Measurements from ENCODE around the gene ODF4. TPM values are rescaled to one million over a fixed set of nuclear protein-coding genes. Genes with fewer than 3 reads are reported as not detected.

The ODF4 gene
- polyA plus RNA-seq, 3 donors, result not detected

- peaks cover 0 to 3% (median 0%) of the 10 kb centered on the region in 7 donors for H3K9me3 Mint-ChIP-seq
- Histone ChIP-seq H3K4me3 (replicated peaks in 1 of 3; ENCODE audit: low read depth in 2 of 3, low read length in 3 of 3) (no peak overlapping the region), H3K9ac (ENCODE audit: insufficient read depth, low read length, poor library complexity, severe bottlenecking) (no peak overlapping the region), H3K27ac (ENCODE audit: low read depth in 1 of 2, low read length in 2 of 2) (no peak overlapping the region), H3K36me3 (replicated peaks in 1 of 2; ENCODE audit: control insufficient read depth in 1 of 2, insufficient read depth in 2 of 2, low read length in 2 of 2) (no peaks in the 10 kb centered on the region), H3K79me2 (ENCODE audit: insufficient read depth, low read length) (no peaks in the 10 kb centered on the region), H2AFZ (ENCODE audit: insufficient read depth, low read depth, low read length, poor library complexity, severe bottlenecking) (no peak overlapping the region), H3K4me2 (replicated peaks; ENCODE audit: extremely low read depth, low read length, poor library complexity, severe bottlenecking) (no peak overlapping the region), H3K4me1 (ENCODE audit: control insufficient read depth in 1 of 2, insufficient read depth in 2 of 2, low read length in 2 of 2) (peaks cover 0 to 3% of the 10 kb centered on the region in 2 donors), H4K20me1 (ENCODE audit: insufficient read depth, low read length) (no peaks in the 10 kb centered on the region), H3K27me3 (ENCODE audit: control insufficient read depth in 2 of 2, insufficient read depth in 2 of 2, low read length in 2 of 2) (no peaks in the 10 kb centered on the region), H3K9me3 (replicated peaks in 1 of 2; ENCODE audit: control insufficient read depth in 1 of 2, insufficient read depth in 1 of 2, low read length in 2 of 2) (no peaks in the 10 kb centered on the region)
- peaks cover 2 to 11% of the 10 kb centered on the region in 2 donors for H3K36me3 Mint-ChIP-seq
- H3K27me3 Mint-ChIP-seq (ENCODE audit: low read depth in 3 of 3), result peaks cover 0 to 5% (median 0%) of the 10 kb centered on the region in 3 donors
- no peak for DNase-seq
- intact Hi-C loops (cut with micrococcal nuclease), result no loop called here
- no peak for TF ChIP-seq CTCF (IDR thresholded peaks at IDR 0.05)
- no peak overlapping the region for H3K4me3 Mint-ChIP-seq
- peaks cover 6% of the 10 kb centered on the region for H3K4me1 Mint-ChIP-seq
- no CpG with 5 or more reads among the region's 3 CpGs for WGBS (ENCODE audit: insufficient coverage)
- H3K27ac Mint-ChIP-seq, result no peak overlapping the region
These were observed 21.1 kb downstream of the ODF4 start for GRCh38 chr17:8360751-8361150.

GRCh38 chr17:8362651-8363332 is 23.2 kb downstream of the ODF4 start:
- no peak for TF ChIP-seq CTCF (IDR thresholded peaks at IDR 0.05)
- H3K4me2 ChIP-seq (replicated peaks; ENCODE audit: extremely low read depth, low read length, poor library complexity, severe bottlenecking), result no peak overlapping the region
- H2AFZ ChIP-seq (ENCODE audit: insufficient read depth, low read depth, low read length, poor library complexity, severe bottlenecking), result no peak overlapping the region

More at GRCh38 chr17:8362651-8363332, 23.2 kb downstream of the ODF4 start:
- Mint-ChIP-seq H3K27ac (no peak overlapping the region), H3K4me1 (peaks cover 6% of the 10 kb centered on the region), H3K4me3 (no peak overlapping the region), H3K36me3 (peaks cover 2 to 13% of the 10 kb centered on the region in 2 donors), H3K27me3 (ENCODE audit: low read depth in 3 of 3) (peaks cover 0 to 3% (median 0%) of the 10 kb centered on the region in 3 donors), H3K9me3 (no peaks in the 10 kb centered on the region)
- H3K36me3 ChIP-seq (replicated peaks in 1 of 2; ENCODE audit: control insufficient read depth in 1 of 2, insufficient read depth in 2 of 2, low read length in 2 of 2), result no peaks in the 10 kb centered on the region
- H3K27ac ChIP-seq (ENCODE audit: low read depth in 1 of 2, low read length in 2 of 2), result no peak overlapping the region
- WGBS (ENCODE audit: insufficient coverage), result 89% methylated on average over 3 of the region's 4 CpGs
- DNase-seq, result no peak
- intact Hi-C loops (cut with micrococcal nuclease), result no loop called here
- H3K9me3 ChIP-seq (replicated peaks in 1 of 2; ENCODE audit: control insufficient read depth in 1 of 2, insufficient read depth in 1 of 2, low read length in 2 of 2), result no peaks in the 10 kb centered on the region
- no peaks in the 10 kb centered on the region for H3K79me2 ChIP-seq (ENCODE audit: insufficient read depth, low read length)
- H3K9ac ChIP-seq (ENCODE audit: insufficient read depth, low read length, poor library complexity, severe bottlenecking), result no peak overlapping the region
- H3K4me3 ChIP-seq (replicated peaks in 1 of 3; ENCODE audit: low read depth in 2 of 3, low read length in 3 of 3), result no peak overlapping the region
- no peaks in the 10 kb centered on the region for H3K27me3 ChIP-seq (ENCODE audit: control insufficient read depth in 2 of 2, insufficient read depth in 2 of 2, low read length in 2 of 2)
- peaks cover 0 to 3% of the 10 kb centered on the region in 2 donors for H3K4me1 ChIP-seq (ENCODE audit: control insufficient read depth in 1 of 2, insufficient read depth in 2 of 2, low read length in 2 of 2)
- no peaks in the 10 kb centered on the region for H4K20me1 ChIP-seq (ENCODE audit: insufficient read depth, low read length)
